Colon (tissue), 2 donors: ENCODE data around the gene SH3RF3.

Experiments
- FAIRE-seq: peaks from 2 replicates; lab custom pipeline; 2012; peaks lifted over from hg19 to GRCh38; lab: Jason Lieb, UNC
- donor health status: control.
- donor health status: control.

The SH3RF3 gene

GRCh38 chr2:109243526-109244303 lies 114.7 kb downstream of the SH3RF3 start:
- FAIRE-seq, result no peak

DNA sequence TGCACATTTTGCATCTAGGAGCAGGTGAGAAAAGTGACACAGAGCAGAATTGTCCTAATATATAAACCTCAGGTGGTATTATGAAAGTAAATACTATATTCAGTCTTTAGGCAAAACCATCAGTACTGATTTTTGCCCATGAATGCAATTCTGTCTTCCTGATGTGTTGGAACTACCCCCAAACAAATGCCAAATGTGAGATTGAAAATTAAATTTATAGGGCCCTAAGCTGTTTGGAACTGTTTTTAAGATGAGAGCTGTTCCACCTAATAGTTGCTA lies 115.2 kb downstream of the SH3RF3 start:
- FAIRE-seq, result no peak

- FAIRE-seq, result no peak
Observed at GRCh38 chr2:109244750-109245382, 115.9 kb downstream of the SH3RF3 start.

DNA sequence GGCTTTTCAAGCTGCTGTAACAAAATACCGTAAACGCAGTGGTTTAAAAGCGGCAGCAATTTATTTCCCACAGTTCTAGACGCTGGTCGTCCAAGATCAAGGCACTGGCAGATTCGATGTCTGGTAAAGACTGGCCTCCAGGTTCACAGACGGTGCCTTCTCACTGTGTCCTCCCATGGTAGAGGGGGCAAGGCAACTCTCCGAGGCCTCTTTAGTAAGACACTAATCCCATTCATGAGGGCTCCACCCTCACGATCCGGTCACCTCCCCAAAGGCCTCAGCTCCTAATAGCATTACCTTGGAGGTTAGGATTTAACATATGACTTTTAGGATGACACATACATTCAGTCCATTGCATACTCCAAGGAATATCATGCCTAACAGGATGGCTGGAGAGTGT lies 117.2 kb downstream of the SH3RF3 start:
- no peak for FAIRE-seq

GRCh38 chr2:109246616-109247015 lies 117.6 kb downstream of the SH3RF3 start:
- FAIRE-seq, result no peak

- FAIRE-seq, result no peak
Observed at GRCh38 chr2:109247340-109247739, 118.3 kb downstream of the SH3RF3 start.

- no peak for FAIRE-seq
Observed at GRCh38 chr2:109247812-109248211, 118.8 kb downstream of the SH3RF3 start.

GRCh38 chr2:109248590-109248989 lies 119.6 kb downstream of the SH3RF3 start:
- no peak for FAIRE-seq

DNA sequence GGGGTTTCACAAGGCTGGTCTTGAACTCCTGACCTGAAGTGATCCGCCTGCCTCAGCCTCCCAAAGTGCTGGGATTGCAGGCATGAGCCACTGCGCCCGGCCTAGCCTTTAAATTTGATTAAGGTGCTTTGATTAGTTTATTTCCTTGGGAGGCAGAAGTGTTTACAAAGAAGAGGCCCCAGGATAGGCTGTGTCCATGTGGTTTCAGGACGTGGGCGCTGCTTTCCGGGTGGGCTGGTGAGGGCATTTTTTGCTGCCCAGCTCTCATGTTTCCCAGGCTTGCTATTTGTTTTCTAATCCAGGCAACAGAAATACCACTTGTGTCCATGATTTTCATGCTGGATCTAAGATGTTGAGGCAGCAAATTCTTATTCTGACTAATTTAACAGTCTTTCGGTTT lies 124.2 kb downstream of the SH3RF3 start:
- no peak for FAIRE-seq

DNA sequence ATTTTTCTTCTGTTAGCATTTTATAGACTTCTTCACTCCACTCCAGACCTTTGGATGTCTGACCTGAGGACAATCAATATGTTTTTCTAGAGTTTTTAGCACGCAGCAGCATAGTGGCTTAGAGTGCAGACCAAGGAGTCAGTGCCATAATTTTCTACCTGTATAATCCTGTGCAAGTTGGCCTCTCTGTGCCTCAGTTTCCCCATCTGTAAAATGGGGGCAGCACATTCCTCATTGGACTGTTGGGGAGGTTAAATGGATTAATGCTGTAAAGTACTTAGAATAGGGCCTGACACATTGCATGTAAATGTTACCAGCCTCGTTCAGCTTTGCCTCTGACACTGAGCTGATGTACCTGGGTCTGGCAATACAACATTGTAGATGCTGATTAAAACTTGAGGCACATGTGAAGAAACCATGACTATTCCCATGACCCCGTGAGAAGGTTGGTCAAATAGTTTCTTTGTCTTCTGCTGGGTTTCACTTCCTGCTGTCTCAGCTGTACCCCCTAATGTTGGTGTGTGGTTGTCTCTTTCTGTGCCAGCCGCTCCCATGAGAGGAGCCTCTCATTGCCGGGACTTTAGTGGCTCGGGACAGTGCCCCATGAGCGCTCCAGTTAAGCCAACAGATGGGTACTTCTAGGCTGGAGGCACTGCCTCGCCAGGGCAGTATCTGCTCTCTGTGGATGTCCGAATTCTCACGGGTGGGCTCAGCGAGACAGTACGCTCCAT lies 125.3 kb downstream of the SH3RF3 start:
- no peak for FAIRE-seq

DNA sequence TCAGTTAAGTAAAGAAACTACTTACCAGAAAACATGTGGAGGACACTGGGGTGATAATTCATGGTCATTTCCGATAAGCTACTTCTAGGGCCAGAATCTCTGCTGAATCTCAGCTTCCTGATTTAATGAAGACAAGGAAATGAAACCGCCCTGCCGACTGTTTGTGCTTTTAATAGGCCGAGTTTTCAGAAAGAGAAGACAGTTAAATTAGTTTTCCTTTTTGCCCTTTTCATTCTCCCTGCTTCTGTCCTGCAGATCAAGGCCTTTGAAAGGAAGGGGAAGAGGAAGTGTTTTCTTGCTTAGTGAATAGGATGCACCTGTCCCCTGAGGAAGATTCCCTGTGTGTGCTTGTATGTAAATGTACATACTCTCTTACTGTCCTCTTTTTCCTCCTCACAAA lies 126.6 kb downstream of the SH3RF3 start:
- FAIRE-seq, result no peak

GRCh38 chr2:109256111-109256510 lies 127.1 kb downstream of the SH3RF3 start:
- FAIRE-seq, result no peak

- FAIRE-seq, result no peak
Observed at GRCh38 chr2:109256921-109257320, 127.9 kb downstream of the SH3RF3 start.

DNA sequence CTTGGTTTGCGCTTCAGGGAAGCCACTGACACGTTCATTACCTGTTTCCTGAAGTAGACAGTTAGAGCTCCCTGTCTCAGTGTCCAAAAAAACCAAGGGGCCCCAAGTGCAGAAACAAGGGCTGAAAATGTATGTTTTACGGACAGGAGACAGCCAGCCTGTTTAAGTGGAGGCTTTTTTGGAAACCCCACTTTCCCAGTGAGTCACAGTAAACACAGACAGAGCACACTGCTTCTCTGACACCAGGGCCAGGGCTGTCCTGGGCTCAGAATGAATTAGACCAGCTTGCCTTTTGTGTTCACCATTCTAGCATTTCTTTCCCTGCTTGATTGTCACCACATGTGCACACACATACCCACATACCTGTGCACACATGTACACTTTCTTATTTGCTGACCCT lies 128.6 kb downstream of the SH3RF3 start:
- no peak for FAIRE-seq

GRCh38 chr2:109258376-109258775 lies 129.4 kb downstream of the SH3RF3 start:
- no peak for FAIRE-seq

DNA sequence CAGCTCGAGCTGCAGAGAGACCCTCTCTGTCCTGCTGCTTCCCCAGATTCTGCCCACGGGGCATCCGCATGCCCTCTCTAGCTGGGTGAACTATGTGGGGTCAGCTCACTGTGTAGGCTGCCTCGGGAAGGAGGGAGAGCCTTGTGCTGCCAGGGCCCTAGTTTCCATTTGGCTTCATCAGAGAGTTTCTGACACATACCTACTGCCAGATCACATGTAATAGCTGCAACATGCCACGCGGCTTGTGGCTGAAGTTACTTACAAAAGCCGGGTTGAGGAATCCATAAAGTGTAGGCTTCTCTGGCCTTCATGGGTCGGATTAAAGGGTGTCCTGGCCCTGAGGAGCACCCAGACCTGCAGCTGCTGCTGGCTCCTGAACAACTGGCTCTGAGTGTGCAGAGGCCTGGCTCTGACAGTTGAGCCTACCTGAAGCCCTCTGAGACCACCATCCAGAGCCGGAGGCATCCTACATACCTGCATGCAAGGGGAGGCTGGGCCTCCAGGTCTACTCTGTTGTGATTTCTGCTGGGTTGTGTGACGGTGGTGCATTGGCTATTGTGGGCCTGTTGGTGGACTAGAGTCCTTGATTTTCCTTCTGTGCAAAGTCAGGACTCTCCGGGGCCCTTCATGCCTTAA lies 130.0 kb downstream of the SH3RF3 start:
- FAIRE-seq, result no peak

DNA sequence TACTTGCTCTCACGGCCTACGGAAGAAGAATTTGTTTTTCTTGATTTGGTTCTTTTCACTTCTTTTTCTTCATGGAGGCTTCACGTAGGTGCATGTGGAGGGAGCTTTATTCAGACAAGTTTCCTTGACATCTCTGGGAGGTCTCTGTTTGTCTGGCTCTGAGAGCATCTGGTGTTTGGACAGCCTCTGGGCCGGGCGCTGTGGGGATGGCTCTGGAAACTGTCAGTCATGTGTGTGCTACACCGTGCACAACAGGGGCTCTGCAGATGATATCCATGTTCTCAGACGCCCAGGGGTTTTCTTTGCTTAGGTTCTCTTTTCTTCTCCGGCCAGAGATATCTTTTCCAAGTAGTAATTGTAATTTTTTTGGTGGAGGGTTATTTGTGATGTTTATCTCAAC lies 130.7 kb downstream of the SH3RF3 start:
- no peak for FAIRE-seq

DNA sequence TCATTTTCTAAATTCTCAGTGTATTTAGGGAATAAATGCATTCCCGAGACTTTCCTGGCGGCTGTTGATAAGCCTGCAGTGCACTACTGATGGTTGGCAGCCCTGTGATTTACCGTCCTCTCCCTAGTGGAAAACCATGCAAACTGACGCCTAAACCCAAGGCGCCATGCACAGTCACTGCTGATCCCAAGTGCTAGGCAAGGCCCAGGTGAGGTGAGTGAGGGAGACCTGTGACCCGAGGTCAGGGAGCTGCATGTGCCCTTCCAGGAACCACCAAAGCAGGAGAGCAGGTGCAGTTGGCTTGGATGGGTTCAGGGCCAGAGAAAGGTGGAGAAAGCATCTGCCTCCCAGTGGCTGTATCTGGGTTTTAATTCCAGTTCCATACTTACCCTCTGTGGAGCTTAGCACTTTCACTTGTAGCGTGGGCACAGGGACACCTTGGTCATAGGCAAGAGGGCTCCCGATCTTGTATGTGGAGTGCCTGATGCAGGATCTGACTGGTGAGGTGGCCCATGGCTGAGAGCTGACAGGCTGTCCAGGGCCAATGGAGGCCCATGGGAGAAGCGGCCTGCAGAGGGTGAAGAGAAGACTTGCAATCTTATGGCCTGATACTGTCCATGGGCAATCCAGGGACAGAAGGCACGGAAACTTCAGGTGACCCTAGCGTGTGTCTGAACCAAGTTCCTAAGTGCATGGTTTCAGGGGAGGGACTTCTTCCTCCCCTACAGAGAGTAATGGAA lies 131.3 kb downstream of the SH3RF3 start:
- no peak for FAIRE-seq

DNA sequence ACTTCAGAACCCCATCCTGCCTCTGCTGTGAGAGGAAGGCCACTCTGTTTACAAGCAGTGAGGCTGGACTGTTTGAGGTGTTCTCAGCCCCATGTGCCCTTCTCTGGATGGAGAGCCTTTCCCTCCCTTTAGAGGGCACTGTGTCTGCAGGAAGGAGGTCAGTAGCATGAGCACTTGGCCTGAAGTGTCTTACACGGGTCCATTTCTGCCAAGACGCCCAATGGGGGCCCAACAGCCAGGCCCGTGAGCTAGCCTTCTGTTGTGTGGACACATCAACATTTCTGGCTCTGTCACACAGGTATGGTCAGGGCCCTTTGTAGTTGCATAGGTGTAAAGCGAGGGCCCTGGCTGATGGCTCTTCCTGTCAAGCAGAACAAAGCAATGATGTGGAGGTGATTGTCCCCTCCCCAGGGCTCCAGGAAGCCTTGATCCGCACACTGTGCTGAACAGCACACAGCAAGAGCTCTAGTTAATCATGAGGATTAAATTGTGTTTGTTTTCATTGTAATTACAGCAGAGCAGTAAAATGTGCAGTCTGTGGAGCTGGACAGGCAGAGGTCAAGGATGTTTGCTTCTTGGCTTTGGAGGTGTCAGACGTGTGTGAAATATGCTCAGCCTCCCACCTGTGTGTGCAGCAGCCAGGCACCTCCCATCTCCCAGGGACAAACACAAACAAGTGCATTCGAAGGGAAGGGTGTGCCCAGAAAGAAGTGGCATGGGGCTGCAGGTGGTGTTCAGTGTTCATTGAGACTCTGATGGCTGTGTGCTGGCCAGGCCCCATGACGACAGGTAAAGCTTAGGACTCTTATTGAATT lies 132.1 kb downstream of the SH3RF3 start:
- no peak for FAIRE-seq

GRCh38 chr2:109261906-109262631 lies 133.1 kb downstream of the SH3RF3 start:
- no peak for FAIRE-seq
